Prostate gland (tissue), 2 donors: ENCODE measurements around the gene MAP1LC3C. TPM values are rescaled to one million over a fixed set of nuclear protein-coding genes. Genes with fewer than 3 reads are reported as not detected.

Experiments used
- DNase-seq: peaks from one replicate; pipeline ENCODE4 v3.0.0-alpha.2; 2019; ENCODE audit warnings: low spot score
- H3K27ac ChIP-seq, 2 donors: fragments of 200-600 bp; sonication (generic); 2 replicates each; pipeline ENCODE4 v1.5.1; 2017 to 2019
- H3K27me3 ChIP-seq: fragments of 200-600 bp; sonication (generic); replicated peaks from 2 replicates; pipeline ENCODE4 v1.5.1; 2019; ENCODE audit not compliant: insufficient read depth
- H3K36me3 ChIP-seq, 2 donors: fragments of 200-600 bp; sonication (generic); 1 replicate in 1 of 2; 2 replicates in 1 of 2; pipeline versions ENCODE4 v1.5.1 to v1.8.1; 2017 to 2019
- H3K4me1 ChIP-seq: fragments of 200-600 bp; sonication (generic); replicated peaks from 2 replicates; pipeline ENCODE4 v1.5.1; 2019
- H3K4me3 ChIP-seq, 2 donors: fragments of 200-600 bp; sonication (generic); 2 replicates each; pipeline ENCODE4 v1.5.1; 2017 to 2019
- H3K9me3 ChIP-seq: fragments of 200-600 bp; sonication (generic); 2 replicates; pipeline ENCODE4 v1.5.1; 2017
- CTCF ChIP-seq, 4 experiments: fragments of 200-600 bp in 2 of 4; fragments of 450-650 bp in 2 of 4; sonication (generic) in 2 of 4; IDR thresholded peaks; 1 replicate in 3 of 4; 2 replicates in 1 of 4; pipeline ENCODE4 v1.5.1; 2016 to 2019; ENCODE audit warnings: antibody characterized with exemption in 4 of 4, mild to moderate bottlenecking in 2 of 4, moderate library complexity in 2 of 4
- POLR2A ChIP-seq: fragments of 450-650 bp; IDR thresholded peaks from one replicate; pipeline ENCODE4 v1.6.1; 2016; ENCODE audit warnings: antibody characterized with exemption, mild to moderate bottlenecking
- POLR2AphosphoS5 ChIP-seq: sonication (generic); formaldehyde crosslinking; IDR thresholded peaks from one replicate; pipeline ENCODE4 v1.6.1; 2017; ENCODE audit warnings: antibody characterized with exemption
- whole genome bisulfite sequencing: methylation state at CpG from one replicate; pipeline ENCODE4 v1.1.5; 2018; 5-methylcytosine and 5-hydroxymethylcytosine counted together
- intact Hi-C: fragments of 100-400 bp; cut with DNase I; formaldehyde crosslinking; loops from one replicate; pipeline ENCODE4 v1.14.2; 2022
- total RNA-seq, 2 donors: library from RNA; depleted of rRNA; stranded (reverse); fragments of >200 nt; gene quantifications; one replicate each; pipeline ENCODE4 v1.1.0, GENCODE V29; 2016

The MAP1LC3C gene
- total RNA-seq, 2 donors from 2014 or later, result not detected

GRCh38 chr1:241985787-241986186 lies 13.1 kb downstream of the MAP1LC3C start:
- no peak for TF ChIP-seq CTCF (IDR thresholded peaks at IDR 0.05)
- TF ChIP-seq POLR2A, result no peak
- no peak for TF ChIP-seq POLR2AphosphoS5
- Histone ChIP-seq H3K9me3 (no peaks in the 10 kb centered on the region), H3K27ac (no peak overlapping the region), H3K4me1 (no peaks in the 10 kb centered on the region), H3K4me3 (no peak overlapping the region), H3K36me3 (no peaks in the 10 kb centered on the region), H3K27me3 (no peaks in the 10 kb centered on the region)
- 84% methylated on average over 10 of the region's 10 CpGs for WGBS
- no peak for DNase-seq
- intact Hi-C loops, result no loop called here

- Histone ChIP-seq H3K4me1 (no peaks in the 10 kb centered on the region), H3K27ac (no peak overlapping the region), H3K27me3 (no peaks in the 10 kb centered on the region), H3K4me3 (no peak overlapping the region), H3K36me3 (no peaks in the 10 kb centered on the region), H3K9me3 (no peaks in the 10 kb centered on the region)
- no peak for TF ChIP-seq CTCF (IDR thresholded peaks at IDR 0.05)
- intact Hi-C loops, result no loop called here
- DNase-seq, result no peak
- 44% methylated on average over 1 of the region's 1 CpG for WGBS
These were observed 19.0 kb downstream of the MAP1LC3C start for GRCh38 chr1:241979926-241980325.

GRCh38 chr1:241979071-241979470 lies 19.8 kb downstream of the MAP1LC3C start:
- Histone ChIP-seq H3K27ac (no peak overlapping the region), H3K27me3 (no peaks in the 10 kb centered on the region), H3K36me3 (no peaks in the 10 kb centered on the region), H3K4me1 (no peaks in the 10 kb centered on the region), H3K4me3 (no peak overlapping the region), H3K9me3 (no peaks in the 10 kb centered on the region)
- WGBS, result 96% methylated on average over 18 of the region's 18 CpGs
- intact Hi-C loops, result no loop called here
- no peak for DNase-seq
- TF ChIP-seq POLR2AphosphoS5 (no peak), CTCF (IDR thresholded peaks at IDR 0.05) (no peak), POLR2A (no peak)

- Histone ChIP-seq H3K4me1 (no peaks in the 10 kb centered on the region), H3K27me3 (no peaks in the 10 kb centered on the region), H3K4me3 (no peak overlapping the region), H3K27ac (no peak overlapping the region), H3K36me3 (no peaks in the 10 kb centered on the region), H3K9me3 (no peaks in the 10 kb centered on the region)
- intact Hi-C loops, result no loop called here
- TF ChIP-seq CTCF (IDR thresholded peaks at IDR 0.05) (no peak), POLR2AphosphoS5 (no peak), POLR2A (no peak)
- WGBS, result 62% methylated on average over 6 of the region's 6 CpGs
- DNase-seq, result no peak
These were observed 22.7 kb downstream of the MAP1LC3C start for GRCh38 chr1:241976229-241976628.

- Histone ChIP-seq H3K4me3 (no peak overlapping the region), H3K27me3 (no peaks in the 10 kb centered on the region), H3K27ac (no peak overlapping the region), H3K4me1 (no peaks in the 10 kb centered on the region), H3K9me3 (no peaks in the 10 kb centered on the region), H3K36me3 (no peaks in the 10 kb centered on the region)
- TF ChIP-seq CTCF (IDR thresholded peaks at IDR 0.05), result no peak
- no peak for TF ChIP-seq POLR2AphosphoS5
- no peak for TF ChIP-seq POLR2A
- 60% methylated on average over 6 of the region's 6 CpGs for WGBS
- DNase-seq, result no peak
- intact Hi-C loops, result no loop called here
These were observed 26.1 kb downstream of the MAP1LC3C start for GRCh38 chr1:241972703-241973369.
